Spleen (tissue), 11 donors: ENCODE data around the gene CHD5. TPM values are rescaled to one million over a fixed set of nuclear protein-coding genes. Genes with fewer than 3 reads are reported as not detected.

Experiments used
- DNase-seq: peaks from one replicate; pipeline ENCODE4 v3.0.0-alpha.2; 2020
- H3K27ac ChIP-seq, 8 donors: fragments of 200-600 bp; sonication (generic) in 7 of 8; 1 replicate in 4 of 8; 2 replicates in 4 of 8; pipeline versions ENCODE4 v1.5.0 to v1.8.0; 2016 to 2021; ENCODE audit warnings: inconsistent platforms in 4 of 8, mild to moderate bottlenecking in 4 of 8, moderate library complexity in 1 of 8
- H3K27me3 ChIP-seq, 7 donors: fragments of 200-600 bp; sonication (generic) in 6 of 7; replicated peaks in 1 of 7; 1 replicate in 4 of 7; 2 replicates in 3 of 7; pipeline versions ENCODE4 v1.5.0 to v1.8.0; 2016 to 2021; ENCODE audit warnings: inconsistent platforms in 3 of 7, mild to moderate bottlenecking in 1 of 7
- H3K36me3 ChIP-seq, 6 donors: fragments of 200-600 bp; sonication (generic) in 5 of 6; 1 replicate in 4 of 6; 2 replicates in 2 of 6; pipeline versions ENCODE4 v1.5.0 to v1.8.0; 2016 to 2021; ENCODE audit warnings: inconsistent platforms in 2 of 6
- H3K4me1 ChIP-seq, 6 donors: fragments of 200-600 bp; sonication (generic) in 5 of 6; 1 replicate in 3 of 6; 2 replicates in 3 of 6; pipeline versions ENCODE4 v1.5.0 to v1.8.0; 2016 to 2021; ENCODE audit warnings: inconsistent platforms in 3 of 6
- H3K4me3 ChIP-seq, 8 donors: fragments of 200-600 bp; sonication (generic) in 7 of 8; 1 replicate in 4 of 8; 2 replicates in 4 of 8; pipeline versions ENCODE4 v1.5.0 to v1.8.0; 2016 to 2021; ENCODE audit warnings: inconsistent platforms in 4 of 8, mild to moderate bottlenecking in 4 of 8, moderate library complexity in 2 of 8
- H3K9me3 ChIP-seq, 8 donors: fragments of 200-600 bp; sonication (generic) in 7 of 8; 1 replicate in 4 of 8; 2 replicates in 4 of 8; pipeline versions ENCODE4 v1.5.0 to v1.8.0; 2016 to 2021; ENCODE audit warnings: inconsistent platforms in 4 of 8
- CTCF ChIP-seq, 11 experiments: fragments of 200-600 bp in 7 of 11; fragments of 450-650 bp in 4 of 11; sonication (generic) in 4 of 11; IDR thresholded peaks in 8 of 11; conservative IDR thresholded peaks in 3 of 11; 1 replicate in 7 of 11; 2 replicates in 4 of 11; pipeline versions ENCODE4 v1.4.0 to v1.8.0; 2016 to 2021; ENCODE audit warnings: antibody characterized with exemption in 11 of 11, inconsistent platforms in 4 of 11, mild to moderate bottlenecking in 1 of 11
- POLR2A ChIP-seq, 3 donors: fragments of 450-650 bp; IDR thresholded peaks; one replicate each; pipeline ENCODE4 v1.5.1; 2017; ENCODE audit warnings: antibody characterized with exemption in 3 of 3, mild to moderate bottlenecking in 1 of 3
- POLR2AphosphoS5 ChIP-seq, 3 donors: sonication (generic); formaldehyde crosslinking; IDR thresholded peaks; one replicate each; pipeline ENCODE4 v1.5.1; 2017; ENCODE audit warnings: antibody characterized with exemption in 3 of 3
- WGBS, 5 donors: extraction: QIAGEN DNeasy Blood & Tissue Kit in 3 of 5; methylation state at CpG; one replicate each; pipeline versions ENCODE4 v1.1.5 to v1.1.7; 2013 to 2018; 5-methylcytosine and 5-hydroxymethylcytosine counted together
- intact Hi-C: fragments of 100-400 bp; cut with DNase I; formaldehyde crosslinking; loops from one replicate; pipeline ENCODE4 v1.15.0; 2023; ENCODE audit warnings: low total_unique reads
- polyA plus RNA-seq, 3 donors: library from polyadenylated mRNA; stranded (reverse); fragments of 200-250 nt; gene quantifications; one replicate each; pipeline ENCODE4 v1.2.1, GENCODE V29; 2013
- total RNA-seq, 7 donors: library from RNA; depleted of rRNA in 3 of 7; stranded (reverse); fragments of >200 nt in 3 of 7; fragmentation: NEBNext Ultra II Directional in 4 of 7; extraction: Animal tissue kit (Norgen Biotek cat#: 25700) in 4 of 7; gene quantifications; one replicate each; pipeline versions ENCODE4 v1.1.0 to v1.2.1, GENCODE V29; 2016 to 2021
- donor health status: healthy with polysubstance abuse.
- donor health status: DM: no; HTN: no; CAD: no; lungs with moderate emphysema.
- donor health status: DM: no; HTN: no; CAD: no.
- donor health status: Bipolar disorder and iron deficiency.
- donor health status: healthy.
- donor health status: DM: no; HTN: no; CAD: no.
- donor health status: DM: yes; HTN: yes; CAD: no.

The CHD5 gene
- total and polyA plus RNA-seq, 10 donors: 0.04 to 0.44 (median 0.13) TPM

GRCh38 chr1:6095511-6096242 lies 84.4 kb downstream of the CHD5 start:
- Histone ChIP-seq H3K9me3 (no peaks in the 10 kb centered on the region), H3K4me1 (peaks cover 0 to 11% (median 0%) of the 10 kb centered on the region in 6 donors), H3K4me3 (no peak overlapping the region), H3K27ac (no peak overlapping the region), H3K27me3 (peaks cover 0 to 16% (median 0%) of the 10 kb centered on the region in 7 donors), H3K36me3 (peaks cover 0 to 93% (median 63%) of the 10 kb centered on the region in 6 donors)
- WGBS, 5 donors: 88 to 91% (median 89%) methylated on average over 6 to 13 of the region's 13 CpGs
- intact Hi-C loops: no loop called here
- TF ChIP-seq POLR2A (IDR thresholded peaks at IDR 0.05): no peak
- TF ChIP-seq POLR2AphosphoS5 (IDR thresholded peaks at IDR 0.05): peak in 1 of 3 donors; percentile 0
- TF ChIP-seq CTCF (IDR thresholded peaks at IDR 0.05 in 8 of 11, conservative IDR thresholded peaks at IDR 0.05 in 3 of 11): no peak
- peak; percentile 54 for DNase-seq

- Histone ChIP-seq H3K9me3 (no peaks in the 10 kb centered on the region), H3K4me1 (peaks cover 0 to 6% (median 0%) of the 10 kb centered on the region in 6 donors), H3K27ac (no peak overlapping the region), H3K36me3 (peaks cover 0 to 100% (median 68%) of the 10 kb centered on the region in 6 donors), H3K27me3 (peaks cover 0 to 9% (median 0%) of the 10 kb centered on the region in 7 donors), H3K4me3 (no peak overlapping the region)
- peak; percentile 63 for DNase-seq
- WGBS, 5 donors: 89 to 95% (median 92%) methylated on average over 2 to 21 of the region's 21 CpGs
- no peak for TF ChIP-seq POLR2A (IDR thresholded peaks at IDR 0.05)
- peak in 1 of 3 donors; percentile 44 for TF ChIP-seq POLR2AphosphoS5 (IDR thresholded peaks at IDR 0.05)
- intact Hi-C loops: no loop called here
Measured at GRCh38 chr1:6094801-6095505, 85.2 kb downstream of the CHD5 start.

- Histone ChIP-seq H3K36me3 (peaks cover 0 to 100% (median 69%) of the 10 kb centered on the region in 6 donors), H3K4me3 (no peak overlapping the region), H3K9me3 (no peaks in the 10 kb centered on the region), H3K27ac (no peak overlapping the region), H3K27me3 (peaks cover 0 to 2% (median 0%) of the 10 kb centered on the region in 7 donors), H3K4me1 (peaks cover 0 to 6% (median 0%) of the 10 kb centered on the region in 6 donors)
- DNase-seq: no peak
- TF ChIP-seq POLR2AphosphoS5 (IDR thresholded peaks at IDR 0.05) (peak in 1 of 3 donors; percentile 50), POLR2A (IDR thresholded peaks at IDR 0.05) (no peak), CTCF (IDR thresholded peaks at IDR 0.05 in 8 of 11, conservative IDR thresholded peaks at IDR 0.05 in 3 of 11) (no peak)
- 92 to 95% (median 94%) methylated on average over 14 to 19 of the region's 19 CpGs for WGBS, 5 donors
- intact Hi-C loops: no loop called here
Measured at GRCh38 chr1:6094246-6094645, 85.9 kb downstream of the CHD5 start.

GRCh38 chr1:6093611-6094010 lies 86.5 kb downstream of the CHD5 start:
- peaks cover 0 to 6% (median 0%) of the 10 kb centered on the region in 6 donors for H3K4me1 ChIP-seq
- TF ChIP-seq POLR2A (IDR thresholded peaks at IDR 0.05) (no peak), CTCF (IDR thresholded peaks at IDR 0.05 in 8 of 11, conservative IDR thresholded peaks at IDR 0.05 in 3 of 11) (no peak), POLR2AphosphoS5 (IDR thresholded peaks at IDR 0.05) (peak in 1 of 3 donors; percentile 18)
- H3K27me3 ChIP-seq: no peaks in the 10 kb centered on the region
- DNase-seq: no peak
- H3K27ac ChIP-seq: no peak overlapping the region
- intact Hi-C loops: no loop called here
- H3K4me3 ChIP-seq: no peak overlapping the region
- H3K9me3 ChIP-seq: no peaks in the 10 kb centered on the region
- WGBS, 5 donors: 87 to 94% (median 90%) methylated on average over 9 of the region's 9 CpGs
- H3K36me3 ChIP-seq: peaks cover 0 to 100% (median 68%) of the 10 kb centered on the region in 6 donors
